Measurements from ENCODE around the gene CEP72.

DNA sequence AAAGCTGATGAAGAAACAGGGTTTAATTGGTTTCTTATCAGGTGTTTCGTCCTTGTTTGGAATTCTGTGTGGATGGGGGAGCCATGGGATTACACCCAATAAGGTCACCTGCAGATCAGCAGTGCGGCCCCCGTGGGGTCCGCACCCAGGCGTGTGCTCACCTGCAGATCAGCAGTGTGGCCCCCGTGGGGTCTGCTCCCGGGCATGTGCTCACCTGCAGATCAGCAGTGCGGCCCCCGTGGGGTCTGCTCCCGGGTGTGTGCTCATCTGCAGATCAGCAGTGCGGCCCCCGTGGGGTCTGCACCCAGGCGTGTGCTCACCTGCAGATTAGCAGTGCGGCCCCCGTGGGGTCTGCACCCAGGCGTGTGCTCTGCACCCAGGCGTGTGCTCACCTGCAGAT lies 41.7 kb upstream of the CEP72 start:
- no peak for TF ChIP-seq EZH2phosphoT487 (IDR thresholded peaks at IDR 0.05; ENCODE audit: insufficient read depth, low read depth)
- TF ChIP-seq EZH2 (IDR thresholded peaks at IDR 0.05; ENCODE audit: insufficient read depth, poor library complexity, severe bottlenecking): no peak

All from GM23248 (cell line).